PC-3 (cell line): ENCODE data around the gene WIPF3. TPM values are rescaled to one million over a fixed set of nuclear protein-coding genes. Genes with fewer than 3 reads are reported as not detected.

Source experiments
- ATAC-seq: fragments of 200-7000 bp; cut with Tn5 transposase; 2 replicates; pipeline ENCODE4 v1.9.1; 2020; ENCODE audit warnings: mild to moderate bottlenecking, moderate library complexity
- BruUV-seq: library from RNA; stranded (reverse); fragments of 400-500 nt; replicated peaks from 2 replicates; lab custom pipeline; 2021; lab: Mats Ljungman, UMichigan
- CTCF ChIA-PET: fragments of 300-600 bp; sonication (Branson Sonifier 250); formaldehyde crosslinking; loops from one replicate; lab custom pipeline; 2022; ENCODE audit warnings: antibody characterized with exemption; lab: Charles Lee
- POLR2A ChIA-PET: fragments of 300-600 bp; sonication (Branson Sonifier 250); formaldehyde crosslinking; loops from one replicate; lab custom pipeline; 2022; ENCODE audit warnings: antibody characterized with exemption; ENCODE audit not compliant: unreplicated experiment; lab: Charles Lee
- DNase-seq: peaks from one replicate; pipeline ENCODE4 v3.0.0-alpha.2; 2015
- H2AFZ ChIP-seq: fragments of 300-600 bp; sonication (generic); 2 replicates; pipeline ENCODE4 v1.6.0; 2016; ENCODE audit warnings: antibody characterized with exemption, low read length
- H3F3A ChIP-seq: fragments of 300-600 bp; sonication (generic); one replicate; pipeline ENCODE4 v1.6.0; 2017; ENCODE audit warnings: antibody characterized with exemption, low read length, control low read depth, mild to moderate bottlenecking; ENCODE audit not compliant: unreplicated experiment
- H3K27ac ChIP-seq: fragments of 300-600 bp; sonication (generic); 2 replicates; pipeline ENCODE4 v1.5.1; 2016; ENCODE audit warnings: mild to moderate bottlenecking, low read length
- H3K27me3 ChIP-seq: fragments of 300-600 bp; sonication (generic); 2 replicates; pipeline ENCODE4 v1.6.1; 2016; ENCODE audit warnings: low read length, mixed read lengths
- H3K36me3 ChIP-seq: fragments of 300-600 bp; sonication (generic); 2 replicates; pipeline ENCODE4 v1.6.1; 2016; ENCODE audit warnings: low read depth, mixed run types, low read length, mixed read lengths
- H3K4me1 ChIP-seq: fragments of 300-600 bp; sonication (generic); 2 replicates; pipeline ENCODE4 v1.5.1; 2016; ENCODE audit warnings: low read length; ENCODE audit not compliant: insufficient read depth
- H3K4me2 ChIP-seq: fragments of 300-600 bp; sonication (generic); 2 replicates; pipeline ENCODE4 v1.6.0; 2016; ENCODE audit warnings: low read length
- H3K4me3 ChIP-seq: fragments of 300-600 bp; sonication (generic); 2 replicates; pipeline ENCODE4 v1.5.1; 2016; ENCODE audit warnings: mild to moderate bottlenecking, low read length, mixed read lengths
- H3K79me2 ChIP-seq: fragments of 300-600 bp; sonication (generic); 2 replicates; pipeline ENCODE4 v1.6.1; 2017; ENCODE audit warnings: low read length, mixed read lengths
- H3K9ac ChIP-seq: fragments of 300-600 bp; sonication (generic); 2 replicates; pipeline ENCODE4 v1.6.0; 2016; ENCODE audit warnings: mild to moderate bottlenecking, low read length
- H3K9me2 ChIP-seq: fragments of 300-600 bp; sonication (generic); replicated peaks from 2 replicates; pipeline ENCODE4 v1.6.1; 2016; ENCODE audit warnings: mixed run types, low read length, mixed read lengths
- H3K9me3 ChIP-seq: fragments of 300-600 bp; sonication (generic); 2 replicates; pipeline ENCODE4 v1.6.1; 2016; ENCODE audit warnings: low read length, mixed read lengths
- H4K20me1 ChIP-seq: fragments of 300-600 bp; sonication (generic); 2 replicates; pipeline ENCODE4 v1.6.1; 2016; ENCODE audit warnings: low read length, mixed read lengths
- CTCF ChIP-seq: fragments of 300-600 bp; sonication (generic); conservative IDR thresholded peaks from 2 replicates; pipeline ENCODE4 v1.5.1; 2017; ENCODE audit warnings: antibody characterized with exemption, low read depth, mild to moderate bottlenecking, low read length
- EZH2 ChIP-seq: fragments of 300-600 bp; sonication (generic); IDR thresholded peaks from one replicate; pipeline ENCODE4 v1.6.1; 2017; ENCODE audit warnings: antibody characterized with exemption, mild to moderate bottlenecking, low read length; ENCODE audit not compliant: unreplicated experiment
- EZH2phosphoT487 ChIP-seq: fragments of 300-600 bp; sonication (generic); IDR thresholded peaks from 2 replicates; pipeline ENCODE4 v1.6.1; 2018; ENCODE audit warnings: mild to moderate bottlenecking, antibody characterized with exemption, low read length, borderline replicate concordance
- intact Hi-C: fragments of 100-400 bp; cut with micrococcal nuclease; formaldehyde crosslinking; loops from 2 replicates; pipeline ENCODE4 v1.9.0; 2023
- total RNA-seq: library from RNA; depleted of rRNA; stranded (reverse); fragments of >200 nt; gene quantifications from 2 replicates; pipeline ENCODE4 v1.2.3, GENCODE V29; 2014

The WIPF3 gene
- total RNA-seq, 1 experiment from 2014 or later, result 3.4 TPM

GRCh38 chr7:29921404-29922010, 115.2 kb downstream of the WIPF3 start:
- H3F3A ChIP-seq, result no peaks in the 10 kb centered on the region
- no peak overlapping the region for H3K4me2 ChIP-seq
- no peaks in the 10 kb centered on the region for H3K27me3 ChIP-seq
- peak; percentile 73 for DNase-seq
- no peak overlapping the region for H3K9ac ChIP-seq
- H3K27ac ChIP-seq, result no peak overlapping the region
- no peak overlapping the region for H2AFZ ChIP-seq
- POLR2A ChIA-PET, result no interaction called here
- peak; percentile 96 for ATAC-seq
- no peaks in the 10 kb centered on the region for H3K4me1 ChIP-seq
- CTCF ChIA-PET, result interaction anchor here (0.6 to 2.1 kb wide), 7 partner anchors 11 to 940 kb away, joined by 3 to 10 read pairs (median 8); no protein-coding TSS in a partner anchor
- no peaks in the 10 kb centered on the region for H3K79me2 ChIP-seq
- no TSS peak for BruUV-seq
- TF ChIP-seq EZH2phosphoT487 (no peak), CTCF (peak; percentile 95), EZH2 (no peak)
- intact Hi-C loops, result loop anchor here (1.0 kb wide), 3 partner anchors 43 to 286 kb away; no protein-coding TSS in a partner anchor
- no peaks in the 10 kb centered on the region for H4K20me1 ChIP-seq
- no peaks in the 10 kb centered on the region for H3K9me2 ChIP-seq
- no peaks in the 10 kb centered on the region for H3K9me3 ChIP-seq
- H3K4me3 ChIP-seq, result no peak overlapping the region
- H3K36me3 ChIP-seq, result no peaks in the 10 kb centered on the region; the same call in 1 of the 2 replicates

GRCh38 chr7:29922921-29923700, 116.8 kb downstream of the WIPF3 start:
- H3K9me3 ChIP-seq, result no peaks in the 10 kb centered on the region
- DNase-seq (no peak), ATAC-seq (no peak)
- H3K9me2 ChIP-seq, result no peaks in the 10 kb centered on the region
- H3K79me2 ChIP-seq, result no peaks in the 10 kb centered on the region
- H3K9ac ChIP-seq, result no peak overlapping the region
- TF ChIP-seq EZH2, result no peak
- H3K27me3 ChIP-seq, result no peaks in the 10 kb centered on the region
- ChIA-PET CTCF (no interaction called here), POLR2A (no interaction called here)
- H3K4me2 ChIP-seq, result no peak overlapping the region
- no peak overlapping the region for H3K27ac ChIP-seq
- H3F3A ChIP-seq, result no peaks in the 10 kb centered on the region
- H3K36me3 ChIP-seq, result no peaks in the 10 kb centered on the region; the same call in 1 of the 2 replicates
- BruUV-seq, result no TSS peak
- intact Hi-C loops, result no loop called here
- no peak overlapping the region for H3K4me3 ChIP-seq
- H3K4me1 ChIP-seq, result no peaks in the 10 kb centered on the region
- H2AFZ ChIP-seq, result no peak overlapping the region
- no peaks in the 10 kb centered on the region for H4K20me1 ChIP-seq

DNA sequence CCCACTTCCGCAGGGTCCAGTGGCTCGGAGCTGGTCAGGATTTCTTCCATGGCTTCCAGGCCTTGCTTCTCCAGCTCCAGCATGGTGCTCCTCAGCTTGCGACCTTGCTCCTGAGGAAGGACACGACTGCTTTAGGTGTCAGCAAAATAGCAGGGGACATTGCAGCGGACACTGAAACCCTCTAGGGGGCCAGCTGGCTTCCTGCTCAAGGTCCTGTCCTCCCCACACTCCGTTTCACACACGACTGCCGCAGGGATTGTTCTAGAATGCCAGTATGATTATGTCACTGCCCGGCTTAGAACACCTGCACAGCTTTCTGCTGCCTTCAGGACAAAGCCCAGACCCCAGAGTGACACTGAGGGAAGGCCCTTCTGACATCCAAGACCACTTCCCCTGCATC, 117.7 kb downstream of the WIPF3 start:
- H3K79me2 ChIP-seq, result no peaks in the 10 kb centered on the region
- no peak for ATAC-seq
- H3K4me1 ChIP-seq, result no peaks in the 10 kb centered on the region
- no peaks in the 10 kb centered on the region for H3K27me3 ChIP-seq
- H3K4me2 ChIP-seq, result no peak overlapping the region
- no peaks in the 10 kb centered on the region for H3K9me3 ChIP-seq
- no peak overlapping the region for H3K4me3 ChIP-seq
- H3K36me3 ChIP-seq, result no peaks in the 10 kb centered on the region; the same call in 1 of the 2 replicates
- no peaks in the 10 kb centered on the region for H4K20me1 ChIP-seq
- intact Hi-C loops, result no loop called here
- no peaks in the 10 kb centered on the region for H3F3A ChIP-seq
- no peak for TF ChIP-seq EZH2phosphoT487
- BruUV-seq, result no TSS peak
- ChIA-PET POLR2A (no interaction called here), CTCF (no interaction called here)
- no peak overlapping the region for H3K9ac ChIP-seq
- no peak overlapping the region for H2AFZ ChIP-seq
- H3K27ac ChIP-seq, result no peak overlapping the region
- no peaks in the 10 kb centered on the region for H3K9me2 ChIP-seq
- no peak for DNase-seq
